Choroid plexus epithelial cell (primary cell): Measurements from ENCODE around the gene GUCY1A1.

Experiments used
- DNase-seq: peaks from one replicate; pipeline ENCODE4 v3.0.0-alpha.2; 2010; ENCODE audit warnings: low read depth
- H3K4me3 ChIP-seq: 2 replicates; pipeline ENCODE4 v1.5.1; 2011; ENCODE audit warnings: low read depth, mild to moderate bottlenecking, control low read depth, low read length, moderate library complexity
- TF ChIP-seq, protein P1 (sequence below): conservative IDR thresholded peaks from 2 replicates; pipeline ENCODE4 v1.5.1; 2011; ENCODE audit warnings: low read depth, mild to moderate bottlenecking, control low read depth, inconsistent platforms, low read length, moderate library complexity

The GUCY1A1 gene

GRCh38 chr4:155761047-155761446 lies 94.4 kb downstream of the GUCY1A1 start:
- DNase-seq, result no peak
- H3K4me3 ChIP-seq, result no peak overlapping the region
- TF ChIP-seq, protein P1, sequence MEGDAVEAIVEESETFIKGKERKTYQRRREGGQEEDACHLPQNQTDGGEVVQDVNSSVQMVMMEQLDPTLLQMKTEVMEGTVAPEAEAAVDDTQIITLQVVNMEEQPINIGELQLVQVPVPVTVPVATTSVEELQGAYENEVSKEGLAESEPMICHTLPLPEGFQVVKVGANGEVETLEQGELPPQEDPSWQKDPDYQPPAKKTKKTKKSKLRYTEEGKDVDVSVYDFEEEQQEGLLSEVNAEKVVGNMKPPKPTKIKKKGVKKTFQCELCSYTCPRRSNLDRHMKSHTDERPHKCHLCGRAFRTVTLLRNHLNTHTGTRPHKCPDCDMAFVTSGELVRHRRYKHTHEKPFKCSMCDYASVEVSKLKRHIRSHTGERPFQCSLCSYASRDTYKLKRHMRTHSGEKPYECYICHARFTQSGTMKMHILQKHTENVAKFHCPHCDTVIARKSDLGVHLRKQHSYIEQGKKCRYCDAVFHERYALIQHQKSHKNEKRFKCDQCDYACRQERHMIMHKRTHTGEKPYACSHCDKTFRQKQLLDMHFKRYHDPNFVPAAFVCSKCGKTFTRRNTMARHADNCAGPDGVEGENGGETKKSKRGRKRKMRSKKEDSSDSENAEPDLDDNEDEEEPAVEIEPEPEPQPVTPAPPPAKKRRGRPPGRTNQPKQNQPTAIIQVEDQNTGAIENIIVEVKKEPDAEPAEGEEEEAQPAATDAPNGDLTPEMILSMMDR, result no peak

- TF ChIP-seq, protein P1, result no peak
- H3K4me3 ChIP-seq, result no peak overlapping the region
- no peak for DNase-seq
These were observed 95.3 kb downstream of the GUCY1A1 start for GRCh38 chr4:155761916-155762315.

- H3K4me3 ChIP-seq, result no peak overlapping the region
- no peak for DNase-seq
- TF ChIP-seq, protein P1, result no peak
These were observed 95.7 kb downstream of the GUCY1A1 start for GRCh38 chr4:155762334-155762733.

DNA sequence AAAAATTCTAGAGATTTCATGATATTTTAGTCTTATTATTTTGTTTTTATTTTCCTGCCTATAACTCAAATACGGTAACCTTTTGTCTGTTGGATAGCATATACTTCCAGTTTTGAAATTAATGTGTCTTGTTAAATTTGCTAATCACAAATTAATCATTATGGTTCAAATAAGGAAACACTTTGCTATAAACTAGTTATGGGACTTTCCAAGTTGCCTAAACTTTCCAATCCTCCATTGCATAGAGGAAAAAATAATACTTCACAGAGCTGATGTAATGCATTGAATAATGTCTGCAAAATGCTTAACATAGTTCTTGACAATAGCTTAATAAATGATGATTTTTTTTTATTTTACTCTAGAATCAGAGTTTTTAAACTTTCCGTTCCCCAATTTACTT lies 96.9 kb downstream of the GUCY1A1 start:
- H3K4me3 ChIP-seq, result no peak overlapping the region
- DNase-seq, result no peak
- TF ChIP-seq, protein P1, result no peak

DNA sequence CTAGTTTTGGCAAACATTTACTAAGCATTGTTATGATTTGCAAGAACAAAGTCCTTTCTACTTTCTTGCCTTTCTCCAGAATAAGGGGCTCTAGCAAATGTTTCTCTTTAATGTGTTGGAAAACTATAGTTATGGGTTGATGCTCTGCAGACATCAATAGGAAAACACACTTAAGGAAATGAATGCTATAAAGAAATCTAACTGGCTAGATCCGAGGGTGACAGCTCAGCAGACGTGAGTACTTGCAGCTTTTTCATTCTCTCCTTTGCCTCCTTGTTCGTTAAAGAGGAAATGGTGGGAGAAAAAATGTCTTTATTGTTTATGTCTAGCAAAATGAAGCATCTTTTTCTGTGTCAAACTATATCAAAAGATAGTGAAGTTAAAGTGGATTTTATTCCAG lies 98.5 kb downstream of the GUCY1A1 start:
- H3K4me3 ChIP-seq, result no peak overlapping the region
- TF ChIP-seq, protein P1, result no peak

DNA sequence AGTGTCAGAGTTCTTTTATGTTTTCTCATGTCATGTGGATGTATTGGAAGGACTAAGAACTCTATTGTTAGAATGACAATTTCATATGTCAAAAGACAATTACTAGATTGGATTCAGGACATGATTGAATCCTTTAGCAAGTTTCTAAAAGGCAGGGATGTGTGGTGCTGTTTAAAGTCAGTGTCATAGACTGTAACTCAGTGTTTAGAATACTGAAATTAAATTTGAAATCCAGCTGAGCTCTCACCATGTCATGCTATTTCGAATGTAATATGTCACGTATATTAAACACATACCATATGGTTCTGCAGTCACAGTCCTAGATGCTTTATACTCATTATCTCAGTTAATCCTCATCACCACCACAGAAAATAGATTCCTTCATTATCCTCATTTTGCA lies 100.0 kb downstream of the GUCY1A1 start:
- TF ChIP-seq, protein P1, result no peak

More for the DNA sequence above, 98.5 kb downstream of the GUCY1A1 start:
- no peak for DNase-seq

GRCh38 chr4:155768370-155768769 lies 101.7 kb downstream of the GUCY1A1 start:
- no peak for DNase-seq
- TF ChIP-seq, protein P1, result no peak
- H3K4me3 ChIP-seq, result no peak overlapping the region

More for the DNA sequence above, 100.0 kb downstream of the GUCY1A1 start:
- H3K4me3 ChIP-seq, result no peak overlapping the region
- DNase-seq, result no peak
